Gastrocnemius medialis (tissue), 4 donors: ENCODE measurements around the gene MPPE1. TPM values are rescaled to one million over a fixed set of nuclear protein-coding genes. Genes with fewer than 3 reads are reported as not detected.

Experiments used
- ATAC-seq, 2 donors: fragments of 150-250 bp; one replicate each; pipeline ENCODE4 v1.9.1; 2016
- DNase-seq, 2 donors: peaks; one replicate each; pipeline ENCODE4 v3.0.0-alpha.2; 2019
- H3K27ac ChIP-seq, 4 donors: fragments of 200-600 bp; sonication (generic); 1 replicate in 1 of 4; 2 replicates in 3 of 4; pipeline ENCODE4 v1.5.1; 2016 to 2018; ENCODE audit warnings: mild to moderate bottlenecking in 2 of 4, moderate library complexity in 1 of 4
- H3K27me3 ChIP-seq, 3 donors: fragments of 200-600 bp; sonication (generic) in 2 of 3; 1 replicate in 1 of 3; 2 replicates in 2 of 3; pipeline versions ENCODE4 v1.5.1 to v1.6.0; 2016 to 2019; ENCODE audit warnings: mild to moderate bottlenecking in 1 of 3, moderate library complexity in 1 of 3
- H3K36me3 ChIP-seq, 2 donors: fragments of 200-600 bp; sonication (generic) in 1 of 2; one replicate each; pipeline ENCODE4 v1.5.1; 2017 to 2018
- H3K4me1 ChIP-seq, 2 donors: fragments of 200-600 bp; sonication (generic) in 1 of 2; one replicate each; pipeline ENCODE4 v1.5.1; 2016 to 2017; ENCODE audit warnings: mild to moderate bottlenecking in 2 of 2
- H3K4me3 ChIP-seq, 4 donors: fragments of 200-600 bp; sonication (generic) in 3 of 4; 1 replicate in 1 of 4; 2 replicates in 3 of 4; pipeline ENCODE4 v1.5.1; 2016 to 2019; ENCODE audit warnings: mild to moderate bottlenecking in 2 of 4
- H3K9me3 ChIP-seq, 3 donors: fragments of 200-600 bp; sonication (generic) in 2 of 3; 1 replicate in 1 of 3; 2 replicates in 2 of 3; pipeline ENCODE4 v1.5.1; 2016 to 2019
- CTCF ChIP-seq, 5 experiments: fragments of 450-650 bp in 3 of 5; fragments of 200-600 bp in 2 of 5; sonication (generic) in 2 of 5; IDR thresholded peaks in 4 of 5; conservative IDR thresholded peaks in 1 of 5; 1 replicate in 4 of 5; 2 replicates in 1 of 5; pipeline ENCODE4 v1.5.1; 2016 to 2019; ENCODE audit warnings: antibody characterized with exemption in 5 of 5, mild to moderate bottlenecking in 3 of 5, moderate library complexity in 3 of 5
- POLR2A ChIP-seq, 2 donors: fragments of 450-650 bp; IDR thresholded peaks; one replicate each; pipeline ENCODE4 v1.6.1; 2017; ENCODE audit warnings: antibody characterized with exemption in 2 of 2, mild to moderate bottlenecking in 2 of 2, moderate library complexity in 2 of 2
- in situ Hi-C, 4 donors: fragments of 200-750 bp; cut with MboI; loops; one replicate each; pipeline versions ENCODE4 v1.15.0 to v1.8.0; 2017; ENCODE audit warnings: low sequenced_read_pairs in 4 of 4
- intact Hi-C: fragments of 100-400 bp; cut with DNase I; formaldehyde crosslinking; loops from one replicate; pipeline ENCODE4 v1.15.1; 2023; ENCODE audit warnings: low total_unique reads
- total RNA-seq, 4 donors: library from RNA; depleted of rRNA; stranded (reverse); fragments of >200 nt; gene quantifications; one replicate each; pipeline versions ENCODE4 v1.1.0 to v1.2.3, GENCODE V29; 2016

Gene MPPE1
- total RNA-seq, 4 donors from 2014 or later, result 11.0 to 33.6 (median 24.8) TPM

DNA sequence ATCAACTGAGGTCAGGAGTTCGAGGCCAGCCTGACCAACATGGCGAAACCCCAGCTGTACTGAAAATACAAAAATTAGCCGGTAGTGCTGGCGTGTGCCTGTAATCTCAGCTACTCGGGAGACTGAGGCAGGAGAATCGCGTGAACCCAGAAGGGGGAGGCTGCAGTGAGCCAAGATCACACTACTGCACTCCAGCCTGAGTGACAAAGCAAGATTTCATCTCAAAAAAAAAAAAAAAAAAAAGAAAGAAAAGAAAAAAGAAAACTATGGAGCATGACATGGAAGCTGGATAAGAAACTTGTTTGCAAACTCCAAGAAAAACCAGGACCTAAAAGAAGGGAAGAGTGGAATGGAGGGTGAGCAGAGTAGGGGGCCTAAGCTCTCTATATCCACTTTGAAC is 58.8 kb downstream of the MPPE1 start:
- intact Hi-C loops, result loop anchor here (5.0 kb wide), 1 partner anchor 42 kb away; no protein-coding TSS in a partner anchor
- peaks cover 0 to 14% of the 10 kb centered on the region in 2 donors for H3K36me3 ChIP-seq
- H3K27ac ChIP-seq, result peak overlapping the region; percentile 90 to 99 (median 96)
- no peaks in the 10 kb centered on the region for H3K27me3 ChIP-seq
- no peak for ATAC-seq
- H3K4me3 ChIP-seq, result peak overlapping the region in 3 of 4 donors; percentile 72 to 87 (median 81)
- TF ChIP-seq CTCF (IDR thresholded peaks at IDR 0.05 in 4 of 5, conservative IDR thresholded peaks at IDR 0.05 in 1 of 5), result no peak
- TF ChIP-seq POLR2A (IDR thresholded peaks at IDR 0.05), result no peak
- no peak for DNase-seq
- no peaks in the 10 kb centered on the region for H3K9me3 ChIP-seq
- H3K4me1 ChIP-seq, result peaks cover 14 to 22% of the 10 kb centered on the region in 2 donors
- in situ Hi-C loops, result no loop called here

DNA sequence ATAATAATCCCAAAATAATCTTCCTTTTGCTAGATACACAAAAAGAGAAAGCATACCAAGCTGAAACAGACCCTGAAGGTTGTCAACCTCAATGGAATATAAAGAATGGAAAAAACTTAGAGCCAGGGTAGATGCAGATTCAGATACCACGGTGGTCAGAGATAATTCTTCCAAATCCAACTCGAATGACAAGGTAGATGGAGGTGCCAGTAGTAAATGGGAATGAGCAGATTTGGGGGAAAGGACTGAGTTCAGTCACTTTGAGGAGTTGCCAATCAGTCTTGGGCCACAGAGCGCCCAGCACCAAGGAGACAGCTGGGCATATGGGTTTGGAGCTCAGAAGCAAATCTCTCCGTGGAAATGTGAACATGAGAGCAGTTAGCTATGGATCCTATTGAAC is 60.3 kb downstream of the MPPE1 start:
- Histone ChIP-seq H3K4me3 (no peak overlapping the region), H3K9me3 (no peaks in the 10 kb centered on the region), H3K36me3 (no peaks in the 10 kb centered on the region), H3K27ac (no peak overlapping the region), H3K4me1 (peaks cover 14 to 16% of the 10 kb centered on the region in 2 donors), H3K27me3 (no peaks in the 10 kb centered on the region)
- no peak for TF ChIP-seq POLR2A (IDR thresholded peaks at IDR 0.05)
- TF ChIP-seq CTCF (IDR thresholded peaks at IDR 0.05 in 4 of 5, conservative IDR thresholded peaks at IDR 0.05 in 1 of 5), result no peak
- in situ Hi-C loops (no loop called here), intact Hi-C loops (loop anchor here (5.0 kb wide), 1 partner anchor 41 kb away; no protein-coding TSS in a partner anchor)
- ATAC-seq (no peak), DNase-seq (no peak)

DNA sequence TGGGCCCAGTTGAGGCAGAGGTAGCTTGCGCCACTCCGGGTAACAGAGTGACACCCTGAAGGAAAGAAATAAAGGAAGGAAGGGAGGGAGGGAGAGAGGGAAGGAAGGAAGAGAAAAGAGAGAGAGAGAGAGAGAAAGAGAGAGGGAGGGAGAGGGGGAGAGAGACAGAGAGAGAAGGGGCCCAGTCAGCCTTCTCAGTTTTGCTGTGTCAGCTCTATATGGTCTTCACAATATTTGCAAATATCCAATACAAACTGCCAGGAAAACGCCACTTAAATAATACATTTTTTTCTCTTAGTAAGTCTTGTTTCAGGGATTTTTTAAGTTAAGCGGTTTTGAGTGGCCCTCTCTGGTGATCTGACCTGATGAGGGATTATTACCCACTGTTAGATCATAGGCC is 62.5 kb downstream of the MPPE1 start:
- intact Hi-C loops, result loop anchor here (5.0 kb wide), 1 partner anchor 38 kb away; no protein-coding TSS in a partner anchor
- no peaks in the 10 kb centered on the region for H3K9me3 ChIP-seq
- TF ChIP-seq POLR2A (IDR thresholded peaks at IDR 0.05) (no peak), CTCF (IDR thresholded peaks at IDR 0.05 in 4 of 5, conservative IDR thresholded peaks at IDR 0.05 in 1 of 5) (no peak)
- no peaks in the 10 kb centered on the region for H3K27me3 ChIP-seq
- no peak overlapping the region for H3K27ac ChIP-seq
- DNase-seq, result no peak
- no peak for ATAC-seq
- no peak overlapping the region for H3K4me3 ChIP-seq
- no peaks in the 10 kb centered on the region for H3K36me3 ChIP-seq
- in situ Hi-C loops, result no loop called here
- H3K4me1 ChIP-seq, result peaks cover 9 to 10% of the 10 kb centered on the region in 2 donors

- Histone ChIP-seq H3K9me3 (no peaks in the 10 kb centered on the region), H3K4me1 (peaks cover 5% of the 10 kb centered on the region in 2 donors), H3K27me3 (no peaks in the 10 kb centered on the region), H3K27ac (no peak overlapping the region), H3K4me3 (no peak overlapping the region), H3K36me3 (no peaks in the 10 kb centered on the region)
- intact Hi-C loops (no loop called here), in situ Hi-C loops (no loop called here)
- DNase-seq (no peak), ATAC-seq (no peak)
- TF ChIP-seq CTCF (IDR thresholded peaks at IDR 0.05 in 4 of 5, conservative IDR thresholded peaks at IDR 0.05 in 1 of 5), result no peak
- TF ChIP-seq POLR2A (IDR thresholded peaks at IDR 0.05), result no peak
Measured at GRCh38 chr18:11844436-11844835, 63.7 kb downstream of the MPPE1 start.

- intact Hi-C loops, result no loop called here
- H3K9me3 ChIP-seq, result no peaks in the 10 kb centered on the region
- H3K4me1 ChIP-seq, result no peaks in the 10 kb centered on the region
- DNase-seq, result no peak
- no peaks in the 10 kb centered on the region for H3K27me3 ChIP-seq
- no peak overlapping the region for H3K27ac ChIP-seq
- no peaks in the 10 kb centered on the region for H3K36me3 ChIP-seq
- no peak overlapping the region for H3K4me3 ChIP-seq
- no peak for ATAC-seq
- TF ChIP-seq POLR2A (IDR thresholded peaks at IDR 0.05), result no peak
- TF ChIP-seq CTCF (IDR thresholded peaks at IDR 0.05 in 4 of 5, conservative IDR thresholded peaks at IDR 0.05 in 1 of 5), result no peak
- in situ Hi-C loops, result no loop called here
Measured at GRCh38 chr18:11842562-11842961, 65.6 kb downstream of the MPPE1 start.
